K562 (cell line): ENCODE data around the gene GPR35. TPM values are rescaled to one million over a fixed set of nuclear protein-coding genes. Genes with fewer than 3 reads are reported as not detected.

Source experiments
- CREM ChIP-seq: IDR thresholded peaks from 2 replicates; pipeline ENCODE4 v1.6.1; 2014; ENCODE audit warnings: antibody characterized with exemption, low read depth
- POLR2A ChIP-seq: fragments of 450-650 bp; conservative IDR thresholded peaks from 2 replicates; pipeline ENCODE4 v1.6.1; 2016
- ZBED1 ChIP-seq: IDR thresholded peaks from 2 replicates; pipeline ENCODE4 v1.6.1; 2014
- ZNF586 ChIP-seq: fragments of 450-650 bp; formaldehyde crosslinking; conservative IDR thresholded peaks from 2 replicates; pipeline ENCODE4 v1.4.0; 2020; ENCODE audit warnings: mild to moderate bottlenecking, moderate library complexity
- polyA plus RNA-seq, 8 experiments: library from polyadenylated mRNA; depleted of rRNA in 4 of 8; stranded (reverse) in 5 of 8; unstranded in 3 of 8; fragments of >200 nt; fragmentation: Nextera tagmentation in 2 of 8; fragmentation: Illumina TruSeq in 1 of 8; extraction: Ambion mirVana in 2 of 8; extraction: Trizol in 1 of 8; gene quantifications; 2 replicates each; pipeline versions ENCODE4 v1.2.1 to v1.2.3, GENCODE V29; 2011 to 2014; ENCODE audit warnings: inconsistent platforms in 1 of 8, missing spikeins in 1 of 8
- total RNA-seq, 7 experiments: library from RNA; depleted of rRNA in 6 of 7; stranded (reverse); fragments of >200 nt in 6 of 7; fragmentation: Illumina TruSeq in 2 of 7; extraction: Trizol in 2 of 7; gene quantifications; 2 replicates each; pipeline versions ENCODE4 v1.2.1 to v1.2.3, GENCODE V29; 2011 to 2021; ENCODE audit warnings: low replicate concordance in 1 of 7
- TF ChIP-seq, protein P1 (sequence below), 2 experiments: fragments of 450-650 bp; IDR thresholded peaks; 2 replicates each; pipeline ENCODE4 v1.6.1; 2016
- TF ChIP-seq, protein P2 (sequence below): sonication (generic); formaldehyde crosslinking; IDR thresholded peaks from 2 replicates; pipeline ENCODE4 v1.8.1; 2023; ENCODE audit warnings: mild to moderate bottlenecking, missing genetic modification reagents
- TF ChIP-seq, protein P3 (sequence below): IDR thresholded peaks from 2 replicates; pipeline ENCODE4 v1.6.1; 2014; ENCODE audit warnings: antibody characterized with exemption
- TF ChIP-seq, protein P4 (sequence below): fragments of 250-450 bp; sonication (Bioruptor Pico); IDR thresholded peaks from 2 replicates; pipeline ENCODE4 v1.8.0; 2022; ENCODE audit warnings: moderate library complexity, mild to moderate bottlenecking, inconsistent platforms
- TF ChIP-seq, protein P5 (sequence below): sonication (generic); formaldehyde crosslinking; IDR thresholded peaks from 2 replicates; pipeline ENCODE4 v1.5.0; 2020; ENCODE audit warnings: missing genetic modification reagents
- TF ChIP-seq, protein P6 (sequence below): fragments of 250-450 bp; sonication (Bioruptor Pico); IDR thresholded peaks from 2 replicates; pipeline ENCODE4 v1.5.0; 2020; ENCODE audit warnings: mild to moderate bottlenecking, borderline replicate concordance
- TF ChIP-seq, protein P7 (sequence below): fragments of 450-650 bp; formaldehyde crosslinking; IDR thresholded peaks from 2 replicates; pipeline ENCODE4 v1.4.0; 2020; ENCODE audit warnings: mild to moderate bottlenecking, mixed read lengths
- TF ChIP-seq, protein P8 (sequence below), 2 experiments: fragments of 450-650 bp in 1 of 2; IDR thresholded peaks; 2 replicates each; pipeline ENCODE4 v1.6.1; 2011 to 2017; ENCODE audit warnings: low read depth in 2 of 2, antibody characterized with exemption in 1 of 2, borderline replicate concordance in 1 of 2, low read length in 1 of 2, mild to moderate bottlenecking in 1 of 2, mixed read lengths in 1 of 2; ENCODE audit not compliant: control insufficient read depth in 1 of 2

The GPR35 gene
- total and polyA plus RNA-seq, 9 of the 15 experiments (the other 6 are each of a cell fraction or from before 2014, with no cell fraction given) = 0.04 to 0.50 (median 0.29) TPM; not detected in 3

DNA sequence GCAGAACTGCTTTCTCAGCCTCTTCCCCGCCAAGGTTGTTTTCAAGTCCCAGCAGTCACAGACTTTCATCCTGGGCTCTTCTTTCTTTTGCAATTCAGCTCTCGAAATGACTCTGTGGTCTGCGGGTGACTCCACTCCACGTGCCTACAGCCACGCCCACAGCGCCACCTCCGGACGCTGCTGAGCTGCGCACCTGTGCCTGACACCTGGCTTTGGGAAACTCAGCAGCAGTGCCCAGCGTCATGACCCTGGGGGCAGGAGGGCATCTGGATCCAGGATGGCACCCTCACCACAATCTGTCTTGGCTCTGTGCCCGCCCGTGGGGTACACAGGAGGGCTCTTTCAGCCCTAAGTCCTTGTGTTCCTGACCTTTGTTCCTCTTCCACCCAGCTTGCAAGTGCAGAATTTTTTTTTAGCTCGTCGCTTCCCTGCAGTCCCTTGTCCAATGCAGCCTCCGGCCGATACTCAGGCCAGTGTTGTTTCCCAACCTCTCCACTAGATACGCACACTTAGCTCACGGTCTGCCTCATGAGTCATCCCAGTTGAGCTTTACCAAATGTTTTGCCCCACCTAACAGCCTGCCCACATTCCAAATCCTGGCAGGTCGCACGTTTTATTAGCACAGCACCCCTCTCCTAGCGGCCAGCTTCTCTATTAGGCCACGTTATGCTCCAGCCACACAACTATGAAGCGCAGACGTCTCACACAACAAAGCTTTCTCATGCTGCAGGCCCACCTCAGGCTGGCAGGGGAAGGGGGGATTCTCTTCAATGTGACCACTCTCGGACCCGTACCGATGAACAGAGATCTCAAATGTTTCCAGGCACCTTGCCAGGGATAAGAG is 45.3 kb upstream of the GPR35 start (continued):
- TF ChIP-seq, protein P1, sequence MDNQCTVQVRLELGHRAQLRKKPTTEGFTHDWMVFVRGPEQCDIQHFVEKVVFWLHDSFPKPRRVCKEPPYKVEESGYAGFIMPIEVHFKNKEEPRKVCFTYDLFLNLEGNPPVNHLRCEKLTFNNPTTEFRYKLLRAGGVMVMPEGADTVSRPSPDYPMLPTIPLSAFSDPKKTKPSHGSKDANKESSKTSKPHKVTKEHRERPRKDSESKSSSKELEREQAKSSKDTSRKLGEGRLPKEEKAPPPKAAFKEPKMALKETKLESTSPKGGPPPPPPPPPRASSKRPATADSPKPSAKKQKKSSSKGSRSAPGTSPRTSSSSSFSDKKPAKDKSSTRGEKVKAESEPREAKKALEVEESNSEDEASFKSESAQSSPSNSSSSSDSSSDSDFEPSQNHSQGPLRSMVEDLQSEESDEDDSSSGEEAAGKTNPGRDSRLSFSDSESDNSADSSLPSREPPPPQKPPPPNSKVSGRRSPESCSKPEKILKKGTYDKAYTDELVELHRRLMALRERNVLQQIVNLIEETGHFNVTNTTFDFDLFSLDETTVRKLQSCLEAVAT (IDR thresholded peaks at IDR 0.05) = no peak
- TF ChIP-seq, protein P2, sequence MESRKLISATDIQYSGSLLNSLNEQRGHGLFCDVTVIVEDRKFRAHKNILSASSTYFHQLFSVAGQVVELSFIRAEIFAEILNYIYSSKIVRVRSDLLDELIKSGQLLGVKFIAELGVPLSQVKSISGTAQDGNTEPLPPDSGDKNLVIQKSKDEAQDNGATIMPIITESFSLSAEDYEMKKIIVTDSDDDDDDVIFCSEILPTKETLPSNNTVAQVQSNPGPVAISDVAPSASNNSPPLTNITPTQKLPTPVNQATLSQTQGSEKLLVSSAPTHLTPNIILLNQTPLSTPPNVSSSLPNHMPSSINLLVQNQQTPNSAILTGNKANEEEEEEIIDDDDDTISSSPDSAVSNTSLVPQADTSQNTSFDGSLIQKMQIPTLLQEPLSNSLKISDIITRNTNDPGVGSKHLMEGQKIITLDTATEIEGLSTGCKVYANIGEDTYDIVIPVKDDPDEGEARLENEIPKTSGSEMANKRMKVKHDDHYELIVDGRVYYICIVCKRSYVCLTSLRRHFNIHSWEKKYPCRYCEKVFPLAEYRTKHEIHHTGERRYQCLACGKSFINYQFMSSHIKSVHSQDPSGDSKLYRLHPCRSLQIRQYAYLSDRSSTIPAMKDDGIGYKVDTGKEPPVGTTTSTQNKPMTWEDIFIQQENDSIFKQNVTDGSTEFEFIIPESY (CRISPR knock-in tag) = no peak
- TF ChIP-seq, protein P3, sequence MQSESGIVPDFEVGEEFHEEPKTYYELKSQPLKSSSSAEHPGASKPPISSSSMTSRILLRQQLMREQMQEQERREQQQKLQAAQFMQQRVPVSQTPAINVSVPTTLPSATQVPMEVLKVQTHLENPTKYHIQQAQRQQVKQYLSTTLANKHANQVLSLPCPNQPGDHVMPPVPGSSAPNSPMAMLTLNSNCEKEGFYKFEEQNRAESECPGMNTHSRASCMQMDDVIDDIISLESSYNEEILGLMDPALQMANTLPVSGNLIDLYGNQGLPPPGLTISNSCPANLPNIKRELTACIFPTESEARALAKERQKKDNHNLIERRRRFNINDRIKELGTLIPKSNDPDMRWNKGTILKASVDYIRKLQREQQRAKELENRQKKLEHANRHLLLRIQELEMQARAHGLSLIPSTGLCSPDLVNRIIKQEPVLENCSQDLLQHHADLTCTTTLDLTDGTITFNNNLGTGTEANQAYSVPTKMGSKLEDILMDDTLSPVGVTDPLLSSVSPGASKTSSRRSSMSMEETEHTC = no peak
- TF ChIP-seq, protein P4, sequence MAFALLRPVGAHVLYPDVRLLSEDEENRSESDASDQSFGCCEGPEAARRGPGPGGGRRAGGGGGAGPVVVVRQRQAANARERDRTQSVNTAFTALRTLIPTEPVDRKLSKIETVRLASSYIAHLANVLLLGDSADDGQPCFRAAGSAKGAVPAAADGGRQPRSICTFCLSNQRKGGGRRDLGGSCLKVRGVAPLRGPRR (CRISPR knock-in tag) = no peak
- TF ChIP-seq, protein P5, sequence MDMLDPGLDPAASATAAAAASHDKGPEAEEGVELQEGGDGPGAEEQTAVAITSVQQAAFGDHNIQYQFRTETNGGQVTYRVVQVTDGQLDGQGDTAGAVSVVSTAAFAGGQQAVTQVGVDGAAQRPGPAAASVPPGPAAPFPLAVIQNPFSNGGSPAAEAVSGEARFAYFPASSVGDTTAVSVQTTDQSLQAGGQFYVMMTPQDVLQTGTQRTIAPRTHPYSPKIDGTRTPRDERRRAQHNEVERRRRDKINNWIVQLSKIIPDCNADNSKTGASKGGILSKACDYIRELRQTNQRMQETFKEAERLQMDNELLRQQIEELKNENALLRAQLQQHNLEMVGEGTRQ (CRISPR knock-in tag) = peak; percentile 54
- TF ChIP-seq CREM = peak; percentile 40; the same call in 1 of the 2 replicates
- no peak for TF ChIP-seq ZBED1
- TF ChIP-seq, protein P6, sequence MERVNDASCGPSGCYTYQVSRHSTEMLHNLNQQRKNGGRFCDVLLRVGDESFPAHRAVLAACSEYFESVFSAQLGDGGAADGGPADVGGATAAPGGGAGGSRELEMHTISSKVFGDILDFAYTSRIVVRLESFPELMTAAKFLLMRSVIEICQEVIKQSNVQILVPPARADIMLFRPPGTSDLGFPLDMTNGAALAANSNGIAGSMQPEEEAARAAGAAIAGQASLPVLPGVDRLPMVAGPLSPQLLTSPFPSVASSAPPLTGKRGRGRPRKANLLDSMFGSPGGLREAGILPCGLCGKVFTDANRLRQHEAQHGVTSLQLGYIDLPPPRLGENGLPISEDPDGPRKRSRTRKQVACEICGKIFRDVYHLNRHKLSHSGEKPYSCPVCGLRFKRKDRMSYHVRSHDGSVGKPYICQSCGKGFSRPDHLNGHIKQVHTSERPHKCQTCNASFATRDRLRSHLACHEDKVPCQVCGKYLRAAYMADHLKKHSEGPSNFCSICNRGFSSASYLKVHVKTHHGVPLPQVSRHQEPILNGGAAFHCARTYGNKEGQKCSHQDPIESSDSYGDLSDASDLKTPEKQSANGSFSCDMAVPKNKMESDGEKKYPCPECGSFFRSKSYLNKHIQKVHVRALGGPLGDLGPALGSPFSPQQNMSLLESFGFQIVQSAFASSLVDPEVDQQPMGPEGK (CRISPR knock-in tag) = no peak
- TF ChIP-seq, protein P7, sequence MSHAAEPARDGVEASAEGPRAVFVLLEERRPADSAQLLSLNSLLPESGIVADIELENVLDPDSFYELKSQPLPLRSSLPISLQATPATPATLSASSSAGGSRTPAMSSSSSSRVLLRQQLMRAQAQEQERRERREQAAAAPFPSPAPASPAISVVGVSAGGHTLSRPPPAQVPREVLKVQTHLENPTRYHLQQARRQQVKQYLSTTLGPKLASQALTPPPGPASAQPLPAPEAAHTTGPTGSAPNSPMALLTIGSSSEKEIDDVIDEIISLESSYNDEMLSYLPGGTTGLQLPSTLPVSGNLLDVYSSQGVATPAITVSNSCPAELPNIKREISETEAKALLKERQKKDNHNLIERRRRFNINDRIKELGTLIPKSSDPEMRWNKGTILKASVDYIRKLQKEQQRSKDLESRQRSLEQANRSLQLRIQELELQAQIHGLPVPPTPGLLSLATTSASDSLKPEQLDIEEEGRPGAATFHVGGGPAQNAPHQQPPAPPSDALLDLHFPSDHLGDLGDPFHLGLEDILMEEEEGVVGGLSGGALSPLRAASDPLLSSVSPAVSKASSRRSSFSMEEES (CRISPR knock-in tag) = no peak
- TF ChIP-seq POLR2A = no peak
- TF ChIP-seq, protein P8, sequence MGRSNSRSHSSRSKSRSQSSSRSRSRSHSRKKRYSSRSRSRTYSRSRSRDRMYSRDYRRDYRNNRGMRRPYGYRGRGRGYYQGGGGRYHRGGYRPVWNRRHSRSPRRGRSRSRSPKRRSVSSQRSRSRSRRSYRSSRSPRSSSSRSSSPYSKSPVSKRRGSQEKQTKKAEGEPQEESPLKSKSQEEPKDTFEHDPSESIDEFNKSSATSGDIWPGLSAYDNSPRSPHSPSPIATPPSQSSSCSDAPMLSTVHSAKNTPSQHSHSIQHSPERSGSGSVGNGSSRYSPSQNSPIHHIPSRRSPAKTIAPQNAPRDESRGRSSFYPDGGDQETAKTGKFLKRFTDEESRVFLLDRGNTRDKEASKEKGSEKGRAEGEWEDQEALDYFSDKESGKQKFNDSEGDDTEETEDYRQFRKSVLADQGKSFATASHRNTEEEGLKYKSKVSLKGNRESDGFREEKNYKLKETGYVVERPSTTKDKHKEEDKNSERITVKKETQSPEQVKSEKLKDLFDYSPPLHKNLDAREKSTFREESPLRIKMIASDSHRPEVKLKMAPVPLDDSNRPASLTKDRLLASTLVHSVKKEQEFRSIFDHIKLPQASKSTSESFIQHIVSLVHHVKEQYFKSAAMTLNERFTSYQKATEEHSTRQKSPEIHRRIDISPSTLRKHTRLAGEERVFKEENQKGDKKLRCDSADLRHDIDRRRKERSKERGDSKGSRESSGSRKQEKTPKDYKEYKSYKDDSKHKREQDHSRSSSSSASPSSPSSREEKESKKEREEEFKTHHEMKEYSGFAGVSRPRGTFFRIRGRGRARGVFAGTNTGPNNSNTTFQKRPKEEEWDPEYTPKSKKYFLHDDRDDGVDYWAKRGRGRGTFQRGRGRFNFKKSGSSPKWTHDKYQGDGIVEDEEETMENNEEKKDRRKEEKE (IDR thresholded peaks at IDR 0.05; ENCODE audit: borderline replicate concordance in 1 of 2, control insufficient read depth in 1 of 2, low read depth in 2 of 2, low read length in 1 of 2) = no peak
- no peak for TF ChIP-seq ZNF586 (CRISPR knock-in tag)
